HG02642 (cell line): Measurements from ENCODE around the gene PRKACB.
"Not testable (repeated sequence)": the region's sequence is repeated elsewhere in the genome, so short reads cannot be mapped to it uniquely, and the experiment has no call there.

Experiments used
- ATAC-seq: cut with Tn5 transposase; IDR thresholded peaks from one replicate; pipeline ENCODE4 v1.9.1; 2021; ENCODE audit warnings: mild to moderate bottlenecking; ENCODE audit not compliant: unreplicated experiment, poor library complexity

The PRKACB gene

DNA sequence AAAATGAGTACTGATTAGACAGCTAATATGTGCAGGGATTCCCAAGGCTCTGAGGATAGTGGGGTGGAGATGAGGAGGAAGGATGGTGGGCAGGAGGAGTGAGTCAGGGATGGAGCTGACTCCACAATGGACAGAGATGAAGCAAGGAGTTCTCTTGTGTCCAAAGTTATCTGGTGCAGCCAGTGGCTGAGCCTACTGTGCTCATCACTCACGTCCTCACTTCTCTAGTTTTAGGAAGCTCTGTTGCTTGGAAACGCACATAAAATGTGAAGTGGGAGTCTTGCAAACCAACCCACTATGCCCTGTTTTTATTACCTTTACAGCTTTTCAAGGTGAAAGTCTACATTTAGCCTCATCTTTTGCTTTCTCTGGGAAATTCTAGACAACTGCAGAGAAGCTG, 120.9 kb downstream of the PRKACB start:
- no peak for ATAC-seq

DNA sequence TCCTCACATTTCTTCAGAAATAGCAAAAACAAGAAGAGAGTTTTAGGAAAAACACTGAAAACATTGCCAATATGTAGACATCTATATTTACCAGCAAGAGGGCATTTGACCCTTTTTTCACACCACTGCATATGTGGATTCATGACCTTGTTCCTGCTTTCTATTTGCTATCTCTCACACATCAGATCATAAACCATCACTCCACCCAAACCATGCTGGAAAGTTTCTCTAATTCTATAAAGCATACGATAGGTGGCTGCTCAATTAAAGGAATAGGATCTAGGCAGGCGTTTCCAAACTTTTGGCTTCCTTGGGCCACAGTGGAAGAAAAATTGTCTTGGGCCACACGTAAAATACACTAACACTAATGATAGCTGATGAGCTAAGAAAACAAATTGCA, 121.8 kb downstream of the PRKACB start:
- ATAC-seq: no peak

DNA sequence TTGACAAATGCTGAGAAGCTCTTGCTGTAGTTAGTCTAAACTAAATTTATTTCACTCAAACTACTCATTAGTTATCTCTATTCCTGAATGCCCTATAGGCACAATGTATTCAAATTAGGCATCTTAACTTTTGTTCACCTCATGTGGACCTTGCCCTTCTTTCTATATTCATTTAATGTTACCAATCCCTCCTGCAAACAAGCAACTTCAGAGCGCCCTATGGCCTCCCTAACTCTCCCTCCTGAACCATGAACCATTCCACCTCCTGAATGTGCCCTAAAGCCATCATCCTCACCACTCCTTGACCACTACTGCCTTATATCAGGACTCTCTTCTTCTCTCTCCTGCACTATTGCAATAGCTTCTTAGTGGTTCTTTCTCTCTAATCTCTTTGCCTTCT, 122.7 kb downstream of the PRKACB start:
- no peak for ATAC-seq

DNA sequence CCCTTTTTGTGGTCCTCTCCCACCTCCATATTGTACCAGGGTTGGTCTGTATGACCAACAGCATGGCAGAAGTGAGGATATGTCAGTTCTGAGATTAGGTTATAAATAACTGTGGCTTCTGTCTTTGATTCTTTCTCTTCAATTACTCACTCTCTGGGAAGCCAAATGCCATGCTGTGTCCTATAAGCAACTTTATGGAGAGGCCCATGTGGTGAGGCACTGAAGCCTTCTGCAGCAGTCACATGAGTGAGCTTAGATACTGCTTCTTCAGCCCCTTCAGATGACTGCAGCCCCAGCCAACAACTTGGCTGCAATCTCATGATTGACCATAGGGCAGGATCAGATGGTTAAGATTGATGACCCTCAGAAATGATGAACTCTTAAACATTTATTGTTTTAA, 123.4 kb downstream of the PRKACB start:
- no peak for ATAC-seq

DNA sequence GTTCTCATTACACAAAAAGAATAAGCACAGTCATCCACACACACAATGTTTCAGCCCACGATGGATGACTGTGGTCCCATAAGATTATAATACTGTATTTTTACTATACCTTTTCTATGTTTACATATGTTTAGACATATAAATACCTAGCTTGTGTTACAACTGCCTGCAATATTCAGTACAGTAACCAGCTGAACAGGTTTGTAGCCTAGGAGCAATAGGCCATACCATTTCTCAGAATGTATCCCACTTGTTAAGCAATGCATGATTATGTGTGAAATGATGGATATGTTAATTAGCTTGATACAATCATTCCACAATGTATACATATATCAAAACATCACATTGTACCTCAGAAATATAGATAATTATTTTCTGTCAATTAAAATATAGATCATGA, 124.3 kb downstream of the PRKACB start:
- ATAC-seq: no peak

DNA sequence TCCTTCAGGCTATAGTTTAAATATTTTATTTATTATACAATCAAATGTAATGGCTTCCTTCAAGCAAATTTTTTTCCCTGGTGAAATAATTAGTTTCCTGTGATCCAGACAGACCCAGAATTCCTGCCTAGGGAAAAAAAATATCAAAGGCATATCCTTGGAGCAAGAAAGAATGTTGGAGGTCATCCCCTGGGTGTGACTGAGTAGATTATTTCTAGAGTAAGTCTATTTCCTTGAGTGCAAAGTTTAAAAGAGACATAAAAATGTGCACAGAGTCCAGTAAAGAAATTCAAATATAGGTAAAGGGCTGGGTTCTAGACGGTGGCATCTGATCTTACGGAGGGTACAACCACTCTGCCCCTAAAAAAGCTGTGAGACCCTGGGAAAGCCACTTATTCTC, 125.2 kb downstream of the PRKACB start:
- ATAC-seq: no peak

DNA sequence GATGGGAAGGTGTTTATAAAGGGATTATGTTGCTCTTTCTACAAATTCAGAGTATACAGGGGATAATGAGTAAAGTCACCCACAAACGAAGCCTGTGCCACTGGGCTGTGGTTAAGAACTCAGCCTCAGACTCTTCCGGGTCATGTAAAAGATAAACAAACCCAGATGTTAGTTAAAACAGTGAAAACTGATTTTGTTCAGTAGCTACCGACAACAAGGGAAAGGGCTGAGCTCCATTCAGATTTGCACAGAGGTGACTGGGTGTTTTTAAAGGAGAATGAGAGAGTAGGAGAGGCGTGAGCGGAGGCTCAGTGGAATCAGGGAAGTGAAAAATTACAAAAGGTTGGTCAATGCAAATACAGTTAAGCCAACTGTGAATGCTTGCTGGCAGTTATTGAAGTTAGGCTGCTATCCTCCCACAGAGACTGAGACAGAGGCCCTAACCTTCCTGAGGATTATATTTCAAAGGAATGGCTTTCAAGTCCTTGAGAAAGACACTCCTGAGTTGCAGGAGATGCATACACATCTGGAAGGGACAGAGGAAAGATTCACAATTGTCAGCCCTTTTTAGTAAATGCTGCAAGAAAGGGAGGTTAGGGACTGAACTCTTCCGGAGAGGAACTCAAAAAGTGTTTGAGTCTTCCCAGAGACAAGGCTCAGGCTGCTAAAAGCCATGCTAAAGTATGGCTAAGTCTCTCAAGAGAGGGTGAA, 127.5 kb downstream of the PRKACB start:
- ATAC-seq: peak; percentile 95

DNA sequence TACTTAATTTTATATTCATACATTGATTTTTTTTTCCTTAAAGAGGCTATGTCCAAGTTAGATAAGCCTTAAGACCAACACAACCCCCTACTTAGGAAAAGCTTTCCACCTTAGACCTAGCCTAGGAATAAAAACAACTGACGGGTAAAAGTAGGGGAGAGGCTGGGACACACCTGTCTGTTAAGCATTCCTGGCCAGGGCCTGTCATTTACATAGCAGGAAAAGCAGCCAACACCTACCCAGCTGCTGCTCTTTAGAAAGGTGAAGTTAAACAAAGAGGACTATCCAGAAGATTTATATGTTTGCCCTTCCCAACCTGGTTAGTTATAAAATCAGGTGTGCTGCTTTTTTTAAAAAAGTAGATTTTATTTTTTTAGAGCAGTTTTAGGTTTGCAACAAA, 128.3 kb downstream of the PRKACB start:
- ATAC-seq: no peak

DNA sequence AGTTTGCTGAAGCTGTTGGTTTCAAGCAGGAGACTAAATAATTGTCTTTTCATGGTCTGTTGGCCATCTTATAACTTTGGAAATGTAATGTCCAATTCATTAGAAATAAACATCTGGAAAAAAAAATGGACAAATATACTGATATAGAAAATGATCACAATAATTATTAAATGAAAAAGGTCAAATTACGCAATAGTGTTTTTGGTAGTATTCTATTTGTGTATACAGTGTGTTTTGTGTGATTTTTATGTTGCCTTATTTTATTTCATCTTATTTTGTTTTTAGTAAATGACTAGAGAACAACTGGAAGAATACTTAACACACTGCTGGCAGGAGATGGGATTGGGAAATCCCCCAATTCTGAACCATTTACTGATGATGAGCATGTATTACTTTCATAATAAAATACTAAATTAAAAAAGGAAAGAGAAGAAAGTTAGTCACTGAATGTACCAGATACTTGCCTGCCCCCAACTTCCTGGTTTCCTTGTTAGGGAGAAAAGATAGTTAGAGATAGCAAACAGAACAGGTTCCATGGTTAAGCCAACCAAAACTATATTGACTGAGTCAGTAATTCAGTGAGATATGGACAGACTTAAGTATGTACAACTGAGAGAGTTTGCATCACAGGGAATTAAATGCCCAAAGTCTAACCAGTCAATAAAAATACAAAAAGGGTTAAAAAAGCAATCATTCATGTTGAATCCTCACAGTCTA, 133.4 kb downstream of the PRKACB start:
- no peak for ATAC-seq

DNA sequence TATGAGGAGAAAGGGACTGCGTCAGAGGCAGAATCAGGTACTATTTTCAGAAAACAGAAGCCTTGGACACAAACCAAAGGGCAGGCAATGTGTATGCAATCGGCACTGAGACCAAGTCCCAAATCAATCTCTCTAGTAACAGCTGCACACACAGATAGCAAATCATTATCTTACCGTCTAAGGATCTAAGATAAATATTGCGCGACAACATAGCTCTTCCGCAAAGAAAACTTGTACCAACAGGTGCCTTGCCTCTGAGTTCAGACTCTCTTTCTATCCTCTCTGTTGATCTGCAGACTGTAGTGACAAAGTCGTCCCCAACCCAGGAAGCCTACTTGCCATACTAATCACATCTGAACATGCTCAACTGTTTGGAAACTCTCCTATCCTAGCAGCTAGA, 134.8 kb downstream of the PRKACB start:
- ATAC-seq: no peak

DNA sequence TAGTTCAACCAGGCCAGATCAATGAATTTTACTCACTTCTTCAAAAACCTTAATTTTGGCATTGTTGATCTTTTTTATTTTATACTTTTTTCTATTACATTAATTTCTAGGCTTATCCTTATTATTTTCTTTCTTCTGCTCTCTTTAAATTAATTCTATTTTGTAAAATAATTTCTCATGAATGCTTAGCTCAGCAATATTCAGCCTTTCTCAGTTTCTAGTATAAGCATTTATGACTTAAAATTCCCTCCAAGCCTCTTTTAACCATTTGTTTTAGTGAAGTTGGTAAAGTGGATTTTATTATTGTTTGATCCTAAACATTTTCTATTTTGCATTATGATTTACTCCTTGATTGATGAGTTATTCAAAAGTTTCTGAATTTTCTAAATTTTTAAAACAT, 136.8 kb downstream of the PRKACB start:
- no peak for ATAC-seq

DNA sequence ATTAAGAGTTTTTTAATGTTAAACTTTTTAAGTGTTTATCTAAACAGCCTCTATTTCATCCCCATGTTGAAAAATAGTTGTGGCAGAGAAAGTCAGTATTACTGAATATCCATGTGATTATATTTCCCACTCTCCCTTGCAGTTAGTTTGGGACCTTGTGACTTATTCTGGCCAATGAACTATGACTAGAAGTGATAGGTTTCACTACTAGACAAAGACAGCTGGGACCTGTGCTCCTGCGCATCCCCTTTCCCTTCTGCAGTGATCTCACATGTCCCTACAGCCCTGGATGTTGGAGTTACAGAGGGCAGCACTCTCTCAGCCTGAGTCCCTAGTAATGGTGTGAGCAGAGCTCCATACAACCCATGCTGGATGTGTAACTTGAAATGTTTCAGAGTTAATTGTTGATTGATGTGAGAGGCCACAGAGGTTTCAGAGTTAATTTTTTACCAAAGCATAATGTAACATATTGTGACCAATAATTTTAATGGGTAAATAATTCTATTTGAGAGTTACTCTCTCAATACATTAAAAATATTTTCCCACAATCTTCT, 138.8 kb downstream of the PRKACB start:
- ATAC-seq: no peak

DNA sequence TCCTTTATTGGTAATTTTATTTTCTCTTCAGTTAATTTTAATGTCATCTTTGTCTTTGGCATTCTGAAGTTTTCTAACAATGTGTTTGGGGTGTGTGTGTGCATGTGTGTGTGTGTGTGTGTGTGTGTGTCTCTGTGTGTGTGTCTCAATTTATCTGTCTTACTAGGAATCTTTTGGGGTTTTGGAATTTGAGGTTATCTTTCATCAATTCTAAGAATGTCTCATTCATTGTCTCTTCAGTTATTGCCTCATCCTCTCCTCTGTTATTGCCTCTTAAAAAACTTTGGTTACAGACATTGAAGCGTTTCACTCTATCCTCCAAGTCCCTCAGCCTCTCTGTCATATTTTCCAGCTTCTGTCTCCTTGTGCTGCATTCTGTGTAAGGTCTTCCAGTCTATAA, 139.3 kb downstream of the PRKACB start:
- no peak for ATAC-seq

DNA sequence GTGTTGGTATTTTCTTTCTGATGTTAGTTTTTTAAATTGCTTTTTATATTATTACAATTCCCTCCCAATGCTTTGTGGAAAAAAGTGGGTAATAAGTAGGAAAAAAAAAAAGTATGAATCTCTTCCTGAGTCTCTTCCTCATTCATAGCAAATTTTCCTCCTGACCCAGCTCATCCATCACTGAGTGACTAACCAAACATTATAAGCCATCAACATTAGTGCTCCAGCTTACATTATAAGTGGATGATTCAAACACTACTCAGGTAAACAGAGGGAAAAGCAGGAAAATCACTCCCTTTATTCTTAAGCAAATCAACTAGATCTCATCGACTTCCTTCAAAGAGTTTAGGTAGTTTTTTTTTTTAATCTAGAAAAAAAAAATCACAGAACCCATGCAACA, 142.0 kb downstream of the PRKACB start:
- no peak for ATAC-seq

DNA sequence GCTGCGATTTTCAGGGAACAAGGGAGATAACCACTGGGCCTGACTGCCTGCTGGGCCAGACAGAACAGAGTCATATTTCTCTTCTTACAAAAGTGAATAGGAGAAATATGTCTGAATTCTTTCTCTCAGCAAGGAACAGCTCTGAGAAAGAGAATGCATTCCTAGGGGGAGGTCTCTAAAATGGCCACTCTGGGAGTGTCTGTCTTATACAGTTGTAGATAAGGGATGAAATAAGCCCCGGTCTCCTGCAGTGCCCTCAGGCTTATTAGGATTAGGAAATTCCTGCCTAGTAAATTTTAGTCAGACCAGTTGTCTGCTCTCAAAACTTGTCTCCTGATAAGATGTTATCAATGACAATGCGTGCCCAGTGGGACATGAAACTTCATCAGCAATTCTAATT, 143.3 kb downstream of the PRKACB start:
- not testable (repeated sequence) for ATAC-seq
